SKM-1 treated with dmso at 0.1 percent for 144 hours (cell line): Measurements from ENCODE around the gene ITGBL1.
A peak's percentile ranks its signal among the peaks of the same experiment; 100 is the strongest.

Experiments
- DNase-seq: peaks from one replicate; lab custom pipeline; 2025; ENCODE audit not compliant: unreplicated experiment; lab: John Stamatoyannopoulos, UW

The ITGBL1 gene

DNA sequence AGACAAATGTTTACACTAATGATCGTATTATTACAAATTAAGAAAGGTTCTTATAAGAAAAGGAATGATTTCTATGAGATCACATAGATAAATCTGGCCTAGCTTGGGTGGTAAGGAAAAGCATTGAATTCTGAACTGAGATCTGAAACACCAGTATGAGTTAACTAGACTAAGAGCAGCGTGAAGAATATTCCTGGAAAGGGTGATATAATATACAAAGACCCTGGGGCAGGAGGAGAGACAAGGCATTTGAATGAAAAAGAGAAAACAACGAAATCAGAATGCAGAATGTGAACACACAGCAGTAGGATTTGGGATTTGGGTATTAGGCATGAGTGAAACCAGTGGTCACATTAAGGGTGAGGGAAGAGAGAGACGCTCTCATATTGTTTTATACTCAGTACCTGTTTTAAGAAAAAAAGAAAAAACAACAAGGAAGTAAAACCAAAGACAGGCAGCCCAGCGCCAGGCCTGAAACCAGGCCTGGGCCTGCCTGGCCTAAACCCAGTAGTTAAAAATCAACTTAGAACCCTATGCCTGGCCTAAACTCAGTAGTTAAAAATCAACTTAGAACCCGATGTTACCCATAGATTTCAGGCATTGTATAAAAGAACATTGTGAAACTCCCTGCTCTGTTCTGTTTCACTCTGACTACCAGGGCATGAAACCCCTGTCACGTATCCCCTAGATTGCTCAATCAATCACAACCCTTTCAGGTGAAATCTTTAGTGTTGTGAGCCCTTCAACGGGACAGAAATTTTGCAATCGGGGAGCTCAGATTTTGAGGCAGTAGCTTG, 287.1 kb downstream of the ITGBL1 start:
- DNase-seq = no peak

GRCh38 chr13:101746513-101746912, 294.0 kb downstream of the ITGBL1 start:
- DNase-seq = no peak

- DNase-seq = no peak
These were observed 294.6 kb downstream of the ITGBL1 start for GRCh38 chr13:101747039-101747438.

GRCh38 chr13:101749584-101749983, 297.1 kb downstream of the ITGBL1 start:
- DNase-seq = no peak

DNA sequence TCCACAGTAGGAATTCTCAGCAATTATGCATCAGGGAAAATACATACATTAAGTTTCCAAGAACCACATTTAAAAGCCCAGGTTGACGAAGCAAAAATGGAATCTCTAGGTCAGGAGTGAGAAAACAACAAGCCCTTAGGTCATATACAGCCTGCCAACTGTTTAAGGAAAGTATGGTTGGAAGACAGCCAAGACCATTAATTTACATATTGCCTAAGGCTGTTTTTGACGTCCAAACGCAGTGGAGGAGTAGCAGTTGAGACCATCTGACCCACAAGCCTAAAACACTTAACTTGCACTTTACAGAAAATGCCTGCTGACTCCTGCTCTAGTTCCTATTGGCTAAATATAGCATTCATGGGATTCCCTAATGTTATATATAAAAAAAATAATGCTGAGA, 299.0 kb downstream of the ITGBL1 start:
- DNase-seq = no peak

- no peak for DNase-seq
These were observed 300.0 kb downstream of the ITGBL1 start for GRCh38 chr13:101752432-101752831.

DNA sequence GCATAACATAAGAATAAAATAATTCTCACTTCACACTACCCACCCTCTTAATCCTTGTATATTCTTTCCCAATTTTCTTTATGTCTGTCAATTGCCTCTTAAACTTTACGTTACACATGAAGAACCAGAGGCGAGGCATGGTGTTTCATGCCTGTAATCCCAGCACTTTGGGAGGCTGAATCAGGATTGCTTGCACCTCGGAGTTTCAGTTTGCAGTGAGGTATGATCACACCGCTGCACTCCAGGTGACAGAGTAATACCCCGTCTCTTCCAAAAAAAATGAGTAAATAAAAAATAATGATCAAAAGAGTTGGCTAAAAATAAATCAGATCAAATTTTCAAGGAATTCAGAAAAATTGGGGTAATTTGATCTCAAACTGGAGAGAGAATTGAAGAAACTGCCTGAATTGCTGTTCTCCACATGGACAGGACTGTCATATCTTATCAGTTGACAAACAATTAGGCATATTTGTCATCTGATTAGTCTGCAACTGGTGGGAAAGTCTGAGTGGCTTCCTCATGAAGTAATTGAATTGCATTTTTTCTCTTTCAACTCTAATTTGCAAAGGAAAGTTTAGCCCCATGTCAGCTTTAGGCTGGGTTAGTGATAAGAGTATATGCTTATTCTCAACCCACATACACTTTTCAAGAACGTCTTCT, 302.9 kb downstream of the ITGBL1 start:
- no peak for DNase-seq

- DNase-seq = peak; percentile 38
These were observed 305.1 kb downstream of the ITGBL1 start for GRCh38 chr13:101757446-101758039.

- DNase-seq = no peak
These were observed 310.7 kb downstream of the ITGBL1 start for GRCh38 chr13:101763191-101763590.
